Femur (tissue), 1 donor: Measurements from ENCODE around the gene DNAH8.

Source experiments
- DNase-seq: peaks from one replicate; pipeline ENCODE4 v3.0.0-alpha.2; 2017

Gene DNAH8

GRCh38 chr6:39056681-39057080, 341.6 kb downstream of the DNAH8 start:
- DNase-seq, result no peak

- no peak for DNase-seq
These were observed 342.4 kb downstream of the DNAH8 start for GRCh38 chr6:39057251-39058155.

DNA sequence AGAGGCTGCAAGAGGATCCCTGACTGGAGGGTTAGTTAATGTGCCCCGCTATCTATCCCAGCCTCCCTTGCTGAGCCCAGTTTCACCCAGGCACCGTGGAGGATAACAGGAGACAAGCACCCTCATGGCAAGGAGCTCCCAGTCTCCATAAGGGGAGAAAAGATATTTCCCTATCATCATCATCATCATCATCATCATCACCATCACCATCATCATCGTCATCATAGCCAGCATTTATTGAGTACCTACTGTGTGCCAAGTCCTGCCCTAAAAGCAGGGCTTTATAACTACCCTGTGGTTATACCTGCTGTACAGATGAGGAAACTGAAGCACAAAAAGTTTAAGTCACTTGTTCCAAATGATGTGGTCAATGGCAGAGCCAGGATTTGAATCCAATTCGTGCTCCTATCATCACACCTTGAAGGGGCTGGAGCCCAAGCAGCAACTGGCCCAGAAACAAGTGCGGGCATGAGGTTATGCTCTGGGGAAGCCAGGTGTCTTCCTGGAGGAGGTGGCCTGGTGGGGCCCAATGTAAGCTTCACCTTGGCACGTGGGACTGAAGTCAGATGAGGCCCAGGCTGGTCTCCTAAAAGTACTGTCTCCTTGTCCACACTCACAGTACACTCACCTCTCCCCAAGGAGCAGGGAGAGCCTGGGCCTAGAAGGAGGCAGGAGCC, 343.5 kb downstream of the DNAH8 start:
- DNase-seq, result no peak

- no peak for DNase-seq
These were observed 344.6 kb downstream of the DNAH8 start for GRCh38 chr6:39059496-39060310.

GRCh38 chr6:39060467-39061160, 345.5 kb downstream of the DNAH8 start:
- DNase-seq, result no peak

DNA sequence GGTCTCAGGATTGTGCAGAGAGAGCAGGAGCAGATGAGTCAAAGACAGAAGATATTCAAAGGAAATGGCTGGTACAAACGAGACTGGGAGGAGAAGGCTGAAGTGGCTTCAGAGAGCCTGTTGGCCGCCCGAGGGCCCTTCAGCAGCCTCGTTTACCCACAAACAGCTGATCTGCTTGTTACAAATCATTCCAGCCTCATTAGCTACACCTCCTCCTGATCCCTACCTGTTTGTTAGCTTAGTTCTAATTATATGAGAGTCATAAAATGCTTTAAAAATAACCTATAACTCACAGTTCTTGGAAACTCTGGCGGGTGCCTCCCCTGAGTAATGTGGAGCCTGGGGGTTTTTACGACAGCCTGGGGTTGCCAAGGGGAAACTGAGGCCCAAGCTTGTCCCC, 346.1 kb downstream of the DNAH8 start:
- DNase-seq, result no peak

DNA sequence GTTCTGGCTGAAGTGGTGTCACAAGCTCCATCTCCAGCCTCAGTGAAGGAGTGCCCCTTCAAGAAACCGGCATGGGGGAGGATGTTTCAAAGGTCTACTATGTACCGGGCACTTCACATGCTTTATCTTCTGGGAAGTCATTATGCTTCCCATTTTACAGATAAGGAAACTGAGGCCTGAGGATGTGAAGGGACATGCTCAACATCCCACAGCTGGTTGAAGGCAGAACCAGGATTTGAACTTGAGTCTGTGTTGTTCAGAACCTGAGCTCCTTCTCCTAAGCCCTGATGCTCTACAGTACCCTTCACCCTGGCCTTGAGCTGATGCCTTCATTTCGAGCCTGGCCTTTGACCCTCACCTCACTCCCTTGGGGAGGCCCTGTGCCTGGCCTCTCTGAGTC, 346.5 kb downstream of the DNAH8 start:
- DNase-seq, result no peak

GRCh38 chr6:39062014-39062740, 347.1 kb downstream of the DNAH8 start:
- DNase-seq, result no peak

DNA sequence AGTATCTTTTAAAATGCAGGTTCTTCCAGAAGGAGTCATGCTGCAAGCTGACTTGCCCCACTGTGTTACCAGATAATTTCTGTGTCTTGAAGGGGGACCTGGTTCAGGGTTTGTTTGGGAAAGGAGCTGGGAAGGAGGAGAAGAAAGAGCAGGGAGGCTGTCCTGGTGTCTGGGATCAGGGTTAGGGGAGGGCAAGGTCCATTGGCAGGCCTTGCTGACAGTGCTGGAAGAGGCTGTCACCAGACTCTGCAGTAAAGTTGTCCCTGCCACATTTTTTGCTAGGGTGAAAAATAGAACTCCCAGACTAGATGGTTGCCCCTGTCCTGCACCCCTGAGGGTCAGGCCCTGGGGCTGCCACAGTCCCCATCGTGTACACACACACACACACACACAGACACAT, 348.4 kb downstream of the DNAH8 start:
- no peak for DNase-seq

DNA sequence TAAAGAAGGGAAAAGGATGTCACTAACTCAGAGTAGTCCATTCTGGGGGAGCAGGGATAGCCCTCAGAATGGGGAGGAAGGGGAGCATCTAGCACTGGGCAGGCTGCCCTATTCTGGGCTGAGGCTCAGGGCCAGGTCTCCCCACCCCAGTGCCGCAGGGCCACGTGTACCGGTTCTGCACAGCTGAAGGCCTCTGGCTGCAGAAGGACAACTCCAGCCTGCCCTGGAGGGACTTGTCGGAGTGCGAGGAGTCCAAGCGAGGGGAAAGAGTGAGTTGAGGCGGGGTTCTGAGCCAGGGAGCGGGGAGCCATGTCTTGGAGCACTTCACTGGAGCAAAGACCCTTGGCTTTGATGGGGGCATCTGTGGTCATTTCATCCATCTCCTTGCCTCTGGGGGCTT, 350.4 kb downstream of the DNAH8 start:
- DNase-seq, result no peak

GRCh38 chr6:39068391-39068790, 353.3 kb downstream of the DNAH8 start:
- DNase-seq, result no peak

GRCh38 chr6:39072830-39073229, 357.7 kb downstream of the DNAH8 start:
- DNase-seq, result no peak

DNA sequence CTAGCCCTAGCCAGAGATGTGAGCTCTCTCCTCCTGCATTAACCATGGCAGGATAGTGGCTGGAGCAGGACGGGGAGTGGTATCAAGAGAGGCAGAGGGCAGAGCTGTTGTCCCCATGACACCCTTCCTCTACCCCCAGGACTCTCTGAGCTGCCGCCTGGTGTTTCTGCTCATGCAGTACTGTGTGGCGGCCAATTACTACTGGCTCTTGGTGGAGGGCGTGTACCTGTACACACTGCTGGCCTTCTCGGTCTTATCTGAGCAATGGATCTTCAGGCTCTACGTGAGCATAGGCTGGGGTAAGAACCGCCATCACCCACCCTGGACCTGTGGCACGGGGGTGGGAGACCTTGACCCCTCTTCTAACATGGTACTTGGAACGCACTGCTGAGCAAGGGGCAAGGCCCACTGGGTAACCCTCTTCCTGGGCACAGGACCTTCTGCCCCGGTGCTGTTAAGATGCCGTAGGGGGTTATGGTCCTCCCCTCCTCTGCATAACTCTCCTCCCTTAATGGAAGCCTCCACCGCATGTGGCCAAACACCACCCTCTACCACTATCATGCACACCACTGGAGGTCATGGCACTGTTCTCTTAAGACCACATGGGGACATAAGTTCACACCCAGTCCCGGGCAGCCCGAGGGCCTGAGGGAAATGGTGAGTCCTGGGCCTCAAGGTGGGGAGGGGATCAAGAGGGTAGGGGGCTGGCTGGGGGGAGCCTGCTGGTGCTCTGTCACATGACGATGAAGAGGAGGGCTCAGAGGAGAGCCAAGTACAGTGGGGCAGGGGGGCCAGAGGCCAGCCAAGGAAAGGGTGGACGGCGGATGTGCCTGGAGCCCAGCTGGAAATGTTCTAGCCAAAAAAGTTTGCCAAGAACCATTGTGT, 358.6 kb downstream of the DNAH8 start:
- DNase-seq, result peak; percentile 1

- DNase-seq, result peak; percentile 6
These were observed 359.4 kb downstream of the DNAH8 start for GRCh38 chr6:39074486-39074885.

GRCh38 chr6:39075010-39075686, 360.0 kb downstream of the DNAH8 start:
- no peak for DNase-seq

- no peak for DNase-seq
These were observed 360.9 kb downstream of the DNAH8 start for GRCh38 chr6:39075807-39076622.

GRCh38 chr6:39076623-39077535, 361.8 kb downstream of the DNAH8 start:
- no peak for DNase-seq

DNA sequence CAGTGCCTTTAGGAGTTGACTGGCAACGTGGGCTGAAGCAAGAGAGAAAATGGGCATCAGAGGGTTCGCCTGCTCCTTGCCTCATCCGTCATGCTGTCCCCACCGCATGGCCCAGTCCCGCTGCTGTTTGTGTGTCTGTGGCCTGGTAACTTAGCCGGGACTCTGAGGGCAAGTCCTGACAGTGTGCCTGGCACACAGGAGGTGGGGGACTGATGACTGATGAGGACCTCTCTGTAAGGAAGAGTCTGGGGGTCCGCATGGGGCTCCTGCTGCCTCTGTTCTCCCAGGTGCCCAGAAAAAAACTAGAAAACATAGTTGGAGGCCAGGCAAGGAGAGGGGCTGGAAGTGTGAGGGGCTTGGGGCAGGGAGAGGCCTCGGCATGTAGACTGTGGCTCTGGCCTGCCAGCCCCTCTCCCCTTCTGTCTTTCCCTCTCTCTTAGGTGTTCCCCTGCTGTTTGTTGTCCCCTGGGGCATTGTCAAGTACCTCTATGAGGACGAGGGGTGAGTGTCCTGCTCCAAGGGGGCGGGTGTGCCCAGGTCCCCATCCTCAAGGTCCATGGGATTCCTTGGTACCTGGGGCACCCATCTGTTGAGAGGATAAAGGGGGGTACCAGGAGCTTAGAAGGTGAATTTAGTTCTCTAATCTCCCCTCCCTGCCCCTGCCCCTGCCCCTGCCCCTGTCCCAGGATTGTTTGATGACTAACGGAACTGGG, 362.9 kb downstream of the DNAH8 start:
- DNase-seq, result no peak
